HCT116 (cell line): ENCODE results near the gene HTR3B. TPM values are rescaled to one million over a fixed set of nuclear protein-coding genes. Genes with fewer than 3 reads are reported as not detected.

ENCODE experiments used
- ATAC-seq: fragments of 200-7000 bp; cut with Tn5 transposase; 2 replicates; pipeline ENCODE4 v1.9.1; 2020; ENCODE audit warnings: mild to moderate bottlenecking, moderate library complexity
- BruUV-seq: library from RNA; stranded (reverse); fragments of 400-500 nt; replicated peaks from 2 replicates; lab custom pipeline; 2021; lab: Mats Ljungman, UMichigan
- CTCF ChIA-PET: fragments of 300-600 bp; sonication (Branson Sonifier 250); formaldehyde crosslinking; loops from one replicate; lab custom pipeline; 2021; ENCODE audit warnings: antibody characterized with exemption; lab: Charles Lee
- POLR2A ChIA-PET: fragments of 300-600, 350-600 bp; sonication (Branson Sonifier 250); formaldehyde crosslinking; loops from one replicate; lab custom pipeline; 2021; ENCODE audit warnings: antibody characterized with exemption; lab: Charles Lee
- RAD21 ChIA-PET, 2 experiments: fragments of 300-600 bp; sonication (Branson Sonifier 250); formaldehyde crosslinking; loops; one replicate each; lab custom pipeline; 2023; ENCODE audit warnings: low total read pairs in 2 of 2; ENCODE audit not compliant: uncharacterized antibody in 2 of 2, unreplicated experiment in 2 of 2, low non-redundant PET in 1 of 2; lab: Charles Lee
- DNase-seq: peaks from one replicate; pipeline ENCODE4 v3.0.0-alpha.2; 2010; ENCODE audit warnings: low read depth, low spot score
- H2AFZ ChIP-seq: fragments of 200-600 bp; shearing (Covaris generic), sonication (generic); 2 replicates; pipeline ENCODE4 v1.6.1; 2017; ENCODE audit warnings: low read depth, mixed run types, mixed read lengths, antibody characterized with exemption, low read length; ENCODE audit not compliant: poor library complexity, severe bottlenecking
- H3K27ac ChIP-seq: 2 replicates; pipeline ENCODE4 v1.5.1; 2012; ENCODE audit warnings: low read depth, low read length
- H3K27me3 ChIP-seq: fragments of 200-600 bp; sonication (generic); 2 replicates; pipeline ENCODE4 v1.6.1; 2016; ENCODE audit warnings: mixed run types, low read length, mixed read lengths; ENCODE audit not compliant: insufficient read depth
- H3K36me3 ChIP-seq, 2 experiments: fragments of 200-500 bp in 1 of 2; fragments of 200-600 bp in 1 of 2; sonication (Bioruptor generic) in 1 of 2; sonication (generic) in 1 of 2; 2 replicates each; pipeline versions ENCODE4 v1.5.1 to v1.6.1; 2014 to 2016; ENCODE audit warnings: low read length in 2 of 2, inconsistent platforms in 1 of 2, mixed read lengths in 1 of 2, mixed run types in 1 of 2; ENCODE audit not compliant: insufficient read depth in 2 of 2, control insufficient read depth in 1 of 2
- H3K4me1 ChIP-seq, 2 experiments: fragments of 200-600 bp in 1 of 2; sonication (generic) in 1 of 2; 2 replicates each; pipeline versions ENCODE4 v1.5.1 to v1.6.1; 2012 to 2017; ENCODE audit warnings: low read length in 2 of 2, inconsistent platforms in 1 of 2, mild to moderate bottlenecking in 1 of 2, mixed read lengths in 1 of 2, mixed run types in 1 of 2, moderate library complexity in 1 of 2; ENCODE audit not compliant: insufficient read depth in 2 of 2, control insufficient read depth in 1 of 2
- H3K4me2 ChIP-seq: fragments of 200-600 bp; sonication (generic); 2 replicates; pipeline ENCODE4 v1.6.1; 2017; ENCODE audit warnings: mixed run types, low read length, mixed read lengths
- H3K4me3 ChIP-seq, 2 experiments: fragments of 200-600 bp in 1 of 2; sonication (generic) in 1 of 2; replicated peaks in 1 of 2; 2 replicates each; pipeline ENCODE4 v1.5.1; 2011 to 2016; ENCODE audit warnings: low read length in 2 of 2, control low read depth in 1 of 2, low read depth in 1 of 2, mild to moderate bottlenecking in 1 of 2, mixed read lengths in 1 of 2, mixed run types in 1 of 2
- H3K79me2 ChIP-seq: fragments of 200-600 bp; sonication (generic); 2 replicates; pipeline ENCODE4 v1.6.1; 2017; ENCODE audit warnings: mild to moderate bottlenecking, mixed run types, low read length, moderate library complexity, mixed read lengths; ENCODE audit not compliant: insufficient read depth
- H3K9ac ChIP-seq: fragments of 200-600 bp; sonication (generic); 2 replicates; pipeline ENCODE4 v1.6.1; 2016; ENCODE audit warnings: low read length, mixed read lengths
- H3K9me2 ChIP-seq: fragments of 200-600 bp; sonication (generic), shearing (Covaris generic); 2 replicates; pipeline ENCODE4 v1.6.1; 2017; ENCODE audit warnings: mixed run types, mild to moderate bottlenecking, moderate library complexity; ENCODE audit not compliant: insufficient read depth
- H3K9me3 ChIP-seq, 2 experiments: fragments of 200-500 bp in 1 of 2; fragments of 200-600 bp in 1 of 2; sonication (Bioruptor generic) in 1 of 2; sonication (generic) in 1 of 2; 2 replicates each; pipeline ENCODE4 v1.6.1; 2014 to 2017; ENCODE audit warnings: low read length in 2 of 2, mixed read lengths in 2 of 2, inconsistent platforms in 1 of 2, low read depth in 1 of 2, mild to moderate bottlenecking in 1 of 2, mixed run types in 1 of 2, moderate library complexity in 1 of 2; ENCODE audit not compliant: control insufficient read depth in 1 of 2, insufficient read depth in 1 of 2
- H4K20me1 ChIP-seq: fragments of 200-600 bp; sonication (generic), shearing (Covaris generic); 2 replicates; pipeline ENCODE4 v1.6.1; 2017; ENCODE audit warnings: mixed run types, mild to moderate bottlenecking, moderate library complexity; ENCODE audit not compliant: insufficient read depth
- CEBPB ChIP-seq: IDR thresholded peaks from 2 replicates; pipeline ENCODE4 v1.6.1; 2012; ENCODE audit warnings: low read depth
- EGR1 ChIP-seq: IDR thresholded peaks from 2 replicates; pipeline ENCODE4 v1.6.1; 2012; ENCODE audit warnings: low read depth
- ELF1 ChIP-seq: IDR thresholded peaks from 2 replicates; pipeline ENCODE4 v1.6.1; 2012; ENCODE audit warnings: low read depth, borderline replicate concordance
- RAD21 ChIP-seq: IDR thresholded peaks from 2 replicates; pipeline ENCODE4 v1.6.1; 2012; ENCODE audit warnings: low read depth, mild to moderate bottlenecking
- ZFX ChIP-seq: fragments of 450-650 bp; IDR thresholded peaks from 2 replicates; pipeline ENCODE4 v1.6.1; 2017
- intact Hi-C: fragments of 100-400 bp; cut with micrococcal nuclease; formaldehyde crosslinking; loops from 2 replicates; pipeline ENCODE4 v1.10.0; 2022
- total RNA-seq: library from RNA; stranded (reverse); gene quantifications from one replicate; pipeline ENCODE4 v1.2.1, GENCODE V29; 2021; ENCODE audit not compliant: unreplicated experiment
- TF ChIP-seq, protein P1 (sequence below): IDR thresholded peaks from 2 replicates; pipeline ENCODE4 v1.6.1; 2012; ENCODE audit warnings: low read depth
- TF ChIP-seq, protein P2 (sequence below): IDR thresholded peaks from 2 replicates; pipeline ENCODE4 v1.6.1; 2012
- TF ChIP-seq, protein P3 (sequence below), 3 experiments: fragments of 200-600 bp in 1 of 3; sonication (generic) in 1 of 3; IDR thresholded peaks in 2 of 3; conservative IDR thresholded peaks in 1 of 3; 2 replicates each; pipeline ENCODE4 v1.5.1; 2012 to 2017; ENCODE audit warnings: low read depth in 2 of 3, low read length in 2 of 3, antibody characterized with exemption in 1 of 3, borderline replicate concordance in 1 of 3, control low read depth in 1 of 3, mild to moderate bottlenecking in 1 of 3, mixed read lengths in 1 of 3, mixed run types in 1 of 3, moderate library complexity in 1 of 3; ENCODE audit not compliant: insufficient read depth in 1 of 3
- TF ChIP-seq, protein P4 (sequence below): IDR thresholded peaks from 2 replicates; pipeline ENCODE4 v1.6.1; 2011; ENCODE audit warnings: mild to moderate bottlenecking, low read length, moderate library complexity; ENCODE audit not compliant: insufficient replicate concordance; ENCODE audit errors: extremely low read depth

The HTR3B gene
- total RNA-seq, 1 experiment from 2014 or later: not detected

DNA sequence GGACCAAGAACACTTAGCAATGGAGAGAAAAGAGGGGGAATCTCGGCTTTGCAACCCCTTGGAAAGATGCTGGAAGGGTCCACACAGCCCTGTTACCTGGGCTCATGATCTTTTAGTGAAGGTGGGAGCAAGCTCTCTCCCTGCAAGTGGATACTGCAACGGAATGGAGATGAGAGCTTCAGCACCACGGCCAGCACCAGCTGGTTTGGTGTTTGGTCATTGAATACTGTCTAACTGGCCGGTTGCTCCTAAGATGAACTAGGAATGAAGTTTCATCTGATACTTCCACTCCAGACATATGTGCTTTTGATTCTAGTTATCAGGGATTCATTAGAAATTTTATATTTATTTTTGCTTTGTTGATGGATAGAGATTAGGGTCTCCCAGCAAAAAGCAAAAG, 86.6 kb downstream of the HTR3B start:
- no peak overlapping the region for H3K9ac ChIP-seq
- intact Hi-C loops: loop anchor here (5.0 kb wide), 1 partner anchor 684 kb away; no protein-coding TSS in a partner anchor
- no peak overlapping the region for H3K27ac ChIP-seq
- no peaks in the 10 kb centered on the region for H4K20me1 ChIP-seq
- BruUV-seq: no TSS peak
- CTCF ChIA-PET: interaction anchor here (0.5 to 5.7 kb wide), 2 partner anchors 258 to 269 kb away, joined by 3 to 74 read pairs; no protein-coding TSS in a partner anchor
- H3K9me3 ChIP-seq: no peaks in the 10 kb centered on the region
- no peaks in the 10 kb centered on the region for H3K79me2 ChIP-seq
- H3K4me2 ChIP-seq: no peak overlapping the region
- H3K9me2 ChIP-seq: no peaks in the 10 kb centered on the region
- H3K4me3 ChIP-seq: no peak overlapping the region
- POLR2A ChIA-PET: no interaction called here
- DNase-seq (no peak), ATAC-seq (no peak)
- RAD21 ChIA-PET: interaction anchor here in 1 of 2 experiments (0.9 kb wide), 1 partner anchor 95 kb away, joined by 3 read pairs; no protein-coding TSS in a partner anchor
- TF ChIP-seq, protein P1, sequence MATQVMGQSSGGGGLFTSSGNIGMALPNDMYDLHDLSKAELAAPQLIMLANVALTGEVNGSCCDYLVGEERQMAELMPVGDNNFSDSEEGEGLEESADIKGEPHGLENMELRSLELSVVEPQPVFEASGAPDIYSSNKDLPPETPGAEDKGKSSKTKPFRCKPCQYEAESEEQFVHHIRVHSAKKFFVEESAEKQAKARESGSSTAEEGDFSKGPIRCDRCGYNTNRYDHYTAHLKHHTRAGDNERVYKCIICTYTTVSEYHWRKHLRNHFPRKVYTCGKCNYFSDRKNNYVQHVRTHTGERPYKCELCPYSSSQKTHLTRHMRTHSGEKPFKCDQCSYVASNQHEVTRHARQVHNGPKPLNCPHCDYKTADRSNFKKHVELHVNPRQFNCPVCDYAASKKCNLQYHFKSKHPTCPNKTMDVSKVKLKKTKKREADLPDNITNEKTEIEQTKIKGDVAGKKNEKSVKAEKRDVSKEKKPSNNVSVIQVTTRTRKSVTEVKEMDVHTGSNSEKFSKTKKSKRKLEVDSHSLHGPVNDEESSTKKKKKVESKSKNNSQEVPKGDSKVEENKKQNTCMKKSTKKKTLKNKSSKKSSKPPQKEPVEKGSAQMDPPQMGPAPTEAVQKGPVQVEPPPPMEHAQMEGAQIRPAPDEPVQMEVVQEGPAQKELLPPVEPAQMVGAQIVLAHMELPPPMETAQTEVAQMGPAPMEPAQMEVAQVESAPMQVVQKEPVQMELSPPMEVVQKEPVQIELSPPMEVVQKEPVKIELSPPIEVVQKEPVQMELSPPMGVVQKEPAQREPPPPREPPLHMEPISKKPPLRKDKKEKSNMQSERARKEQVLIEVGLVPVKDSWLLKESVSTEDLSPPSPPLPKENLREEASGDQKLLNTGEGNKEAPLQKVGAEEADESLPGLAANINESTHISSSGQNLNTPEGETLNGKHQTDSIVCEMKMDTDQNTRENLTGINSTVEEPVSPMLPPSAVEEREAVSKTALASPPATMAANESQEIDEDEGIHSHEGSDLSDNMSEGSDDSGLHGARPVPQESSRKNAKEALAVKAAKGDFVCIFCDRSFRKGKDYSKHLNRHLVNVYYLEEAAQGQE: peak; percentile 79
- no peak for TF ChIP-seq ZFX
- H3K4me1 ChIP-seq: no peaks in the 10 kb centered on the region
- no peaks in the 10 kb centered on the region for H3K36me3 ChIP-seq
- H3K27me3 ChIP-seq: peaks cover 52% of the 10 kb centered on the region
- H2AFZ ChIP-seq: no peak overlapping the region

DNA sequence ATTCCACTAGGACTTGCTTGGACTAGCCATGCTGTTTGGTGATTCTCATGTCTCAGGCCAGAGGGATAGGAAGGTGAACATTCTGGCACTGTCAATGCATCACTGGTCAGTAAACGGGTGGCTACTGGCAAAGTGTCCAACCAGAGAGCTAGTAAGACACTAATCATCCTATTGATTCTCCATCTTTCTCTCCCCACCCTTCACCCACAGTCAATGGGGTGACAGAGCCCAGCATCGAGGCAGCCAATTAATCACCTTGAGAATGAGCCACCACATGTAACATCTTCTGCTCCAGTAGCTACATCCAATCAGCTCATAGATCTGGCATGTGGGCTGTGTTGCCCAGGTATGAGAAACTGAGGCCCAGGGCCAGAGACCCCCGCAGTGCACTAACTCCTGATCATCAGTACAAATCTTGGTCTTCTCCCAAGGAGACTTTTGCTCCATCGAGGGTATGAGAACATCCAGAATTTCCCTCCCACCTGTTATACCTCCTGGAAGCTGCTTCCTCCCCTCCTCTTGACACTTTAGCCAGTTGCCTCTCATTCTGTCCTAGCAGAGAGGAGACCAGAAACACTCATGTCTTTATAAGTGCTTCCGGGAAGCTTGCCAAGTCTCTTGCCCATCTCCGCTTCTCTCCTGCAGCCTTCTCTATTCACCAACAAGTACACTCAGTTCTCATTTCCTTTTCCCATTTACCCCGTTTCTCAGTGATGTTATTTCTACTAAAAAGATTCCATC, 87.3 kb downstream of the HTR3B start:
- Histone ChIP-seq H3K9me3 (no peaks in the 10 kb centered on the region), H4K20me1 (no peaks in the 10 kb centered on the region), H3K27ac (no peak overlapping the region), H2AFZ (no peak overlapping the region), H3K4me1 (no peaks in the 10 kb centered on the region), H3K4me3 (no peak overlapping the region), H3K9ac (no peak overlapping the region), H3K4me2 (no peak overlapping the region), H3K27me3 (peaks cover 45% of the 10 kb centered on the region), H3K36me3 (no peaks in the 10 kb centered on the region), H3K9me2 (no peaks in the 10 kb centered on the region), H3K79me2 (no peaks in the 10 kb centered on the region)
- ATAC-seq (no peak), DNase-seq (no peak)
- BruUV-seq: no TSS peak
- POLR2A ChIA-PET: no interaction called here
- RAD21 ChIA-PET: interaction anchor here in 1 of 2 experiments (0.9 kb wide), 1 partner anchor 95 kb away, joined by 3 read pairs; no protein-coding TSS in a partner anchor
- CTCF ChIA-PET: interaction anchor here (0.5 to 5.7 kb wide), 3 partner anchors 188 to 268 kb away, joined by 3 to 74 read pairs (median 3); no protein-coding TSS in a partner anchor
- intact Hi-C loops: loop anchor here (5.0 kb wide), 1 partner anchor 685 kb away; no protein-coding TSS in a partner anchor
- TF ChIP-seq CEBPB (no peak), ELF1 (no peak), RAD21 (no peak), EGR1 (no peak)
- TF ChIP-seq, protein P2, sequence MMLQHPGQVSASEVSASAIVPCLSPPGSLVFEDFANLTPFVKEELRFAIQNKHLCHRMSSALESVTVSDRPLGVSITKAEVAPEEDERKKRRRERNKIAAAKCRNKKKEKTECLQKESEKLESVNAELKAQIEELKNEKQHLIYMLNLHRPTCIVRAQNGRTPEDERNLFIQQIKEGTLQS: no peak
- TF ChIP-seq, protein P3, sequence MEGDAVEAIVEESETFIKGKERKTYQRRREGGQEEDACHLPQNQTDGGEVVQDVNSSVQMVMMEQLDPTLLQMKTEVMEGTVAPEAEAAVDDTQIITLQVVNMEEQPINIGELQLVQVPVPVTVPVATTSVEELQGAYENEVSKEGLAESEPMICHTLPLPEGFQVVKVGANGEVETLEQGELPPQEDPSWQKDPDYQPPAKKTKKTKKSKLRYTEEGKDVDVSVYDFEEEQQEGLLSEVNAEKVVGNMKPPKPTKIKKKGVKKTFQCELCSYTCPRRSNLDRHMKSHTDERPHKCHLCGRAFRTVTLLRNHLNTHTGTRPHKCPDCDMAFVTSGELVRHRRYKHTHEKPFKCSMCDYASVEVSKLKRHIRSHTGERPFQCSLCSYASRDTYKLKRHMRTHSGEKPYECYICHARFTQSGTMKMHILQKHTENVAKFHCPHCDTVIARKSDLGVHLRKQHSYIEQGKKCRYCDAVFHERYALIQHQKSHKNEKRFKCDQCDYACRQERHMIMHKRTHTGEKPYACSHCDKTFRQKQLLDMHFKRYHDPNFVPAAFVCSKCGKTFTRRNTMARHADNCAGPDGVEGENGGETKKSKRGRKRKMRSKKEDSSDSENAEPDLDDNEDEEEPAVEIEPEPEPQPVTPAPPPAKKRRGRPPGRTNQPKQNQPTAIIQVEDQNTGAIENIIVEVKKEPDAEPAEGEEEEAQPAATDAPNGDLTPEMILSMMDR (IDR thresholded peaks at IDR 0.05 in 2 of 3, conservative IDR thresholded peaks at IDR 0.05 in 1 of 3; ENCODE audit: borderline replicate concordance in 1 of 3, insufficient read depth in 1 of 3, low read depth in 2 of 3, low read length in 2 of 3): no peak
- TF ChIP-seq, protein P4, sequence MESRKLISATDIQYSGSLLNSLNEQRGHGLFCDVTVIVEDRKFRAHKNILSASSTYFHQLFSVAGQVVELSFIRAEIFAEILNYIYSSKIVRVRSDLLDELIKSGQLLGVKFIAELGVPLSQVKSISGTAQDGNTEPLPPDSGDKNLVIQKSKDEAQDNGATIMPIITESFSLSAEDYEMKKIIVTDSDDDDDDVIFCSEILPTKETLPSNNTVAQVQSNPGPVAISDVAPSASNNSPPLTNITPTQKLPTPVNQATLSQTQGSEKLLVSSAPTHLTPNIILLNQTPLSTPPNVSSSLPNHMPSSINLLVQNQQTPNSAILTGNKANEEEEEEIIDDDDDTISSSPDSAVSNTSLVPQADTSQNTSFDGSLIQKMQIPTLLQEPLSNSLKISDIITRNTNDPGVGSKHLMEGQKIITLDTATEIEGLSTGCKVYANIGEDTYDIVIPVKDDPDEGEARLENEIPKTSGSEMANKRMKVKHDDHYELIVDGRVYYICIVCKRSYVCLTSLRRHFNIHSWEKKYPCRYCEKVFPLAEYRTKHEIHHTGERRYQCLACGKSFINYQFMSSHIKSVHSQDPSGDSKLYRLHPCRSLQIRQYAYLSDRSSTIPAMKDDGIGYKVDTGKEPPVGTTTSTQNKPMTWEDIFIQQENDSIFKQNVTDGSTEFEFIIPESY: no peak
